ENCODE measurements around the gene DOK6.

DNA sequence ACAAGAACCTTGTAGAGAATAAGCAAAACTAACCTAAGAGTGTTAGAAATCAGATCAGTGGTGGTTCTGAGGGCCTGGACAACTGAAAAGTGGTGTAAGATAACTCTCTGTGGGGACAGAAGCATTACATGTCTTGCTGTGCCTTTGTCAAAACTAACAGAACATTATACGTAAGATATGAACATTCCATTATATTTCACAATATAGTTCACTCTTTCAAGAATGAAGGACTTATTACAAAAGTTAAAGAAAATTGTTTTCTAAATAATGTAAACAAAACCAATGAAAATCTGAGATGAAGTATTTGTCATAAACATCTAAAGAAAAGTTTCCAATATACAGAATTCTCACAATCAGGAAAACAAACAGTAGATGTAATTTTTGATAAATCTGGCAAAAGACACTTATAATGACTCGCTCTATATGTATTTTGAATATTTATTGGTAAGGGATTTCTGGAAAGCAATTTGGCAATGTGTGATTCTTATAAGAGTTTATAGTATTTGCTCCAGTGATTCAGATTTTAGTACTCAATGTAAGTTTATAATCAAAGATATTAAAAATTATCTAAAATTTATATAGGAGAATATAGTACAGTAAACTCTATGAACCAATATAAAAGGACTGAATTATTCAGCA lies 288.6 kb downstream of the DOK6 start:
- TF ChIP-seq, protein P1, sequence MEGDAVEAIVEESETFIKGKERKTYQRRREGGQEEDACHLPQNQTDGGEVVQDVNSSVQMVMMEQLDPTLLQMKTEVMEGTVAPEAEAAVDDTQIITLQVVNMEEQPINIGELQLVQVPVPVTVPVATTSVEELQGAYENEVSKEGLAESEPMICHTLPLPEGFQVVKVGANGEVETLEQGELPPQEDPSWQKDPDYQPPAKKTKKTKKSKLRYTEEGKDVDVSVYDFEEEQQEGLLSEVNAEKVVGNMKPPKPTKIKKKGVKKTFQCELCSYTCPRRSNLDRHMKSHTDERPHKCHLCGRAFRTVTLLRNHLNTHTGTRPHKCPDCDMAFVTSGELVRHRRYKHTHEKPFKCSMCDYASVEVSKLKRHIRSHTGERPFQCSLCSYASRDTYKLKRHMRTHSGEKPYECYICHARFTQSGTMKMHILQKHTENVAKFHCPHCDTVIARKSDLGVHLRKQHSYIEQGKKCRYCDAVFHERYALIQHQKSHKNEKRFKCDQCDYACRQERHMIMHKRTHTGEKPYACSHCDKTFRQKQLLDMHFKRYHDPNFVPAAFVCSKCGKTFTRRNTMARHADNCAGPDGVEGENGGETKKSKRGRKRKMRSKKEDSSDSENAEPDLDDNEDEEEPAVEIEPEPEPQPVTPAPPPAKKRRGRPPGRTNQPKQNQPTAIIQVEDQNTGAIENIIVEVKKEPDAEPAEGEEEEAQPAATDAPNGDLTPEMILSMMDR (conservative IDR thresholded peaks at IDR 0.05): no peak
- TF ChIP-seq EZH2 (IDR thresholded peaks at IDR 0.05; ENCODE audit: low read depth): no peak

All from PC-9 (cell line).